Transverse colon (tissue), 4 donors: ENCODE results near the gene CELF4. TPM values are rescaled to one million over a fixed set of nuclear protein-coding genes. Genes with fewer than 3 reads are reported as not detected.
A peak's percentile ranks its signal among the peaks of the same experiment; 100 is the strongest.

ENCODE experiments used
- DNase-seq: peaks from one replicate; pipeline ENCODE4 v3.0.0-alpha.2; 2019
- H3K27ac ChIP-seq, 4 donors: fragments of 200-600 bp; sonication (generic); 2 replicates each; pipeline ENCODE4 v1.5.1; 2016 to 2018; ENCODE audit warnings: inconsistent platforms in 4 of 4
- H3K27me3 ChIP-seq: fragments of 200-600 bp; sonication (generic); 2 replicates; pipeline ENCODE4 v1.5.1; 2017; ENCODE audit warnings: inconsistent platforms
- H3K36me3 ChIP-seq, 4 donors: fragments of 200-600 bp; sonication (generic); 2 replicates each; pipeline ENCODE4 v1.5.1; 2017 to 2019; ENCODE audit warnings: inconsistent platforms in 4 of 4
- H3K4me1 ChIP-seq, 4 donors: fragments of 200-600 bp; sonication (generic); 2 replicates each; pipeline ENCODE4 v1.5.1; 2017 to 2020; ENCODE audit warnings: inconsistent platforms in 4 of 4
- H3K4me3 ChIP-seq, 4 donors: fragments of 200-600 bp; sonication (generic); 1 replicate in 1 of 4; 2 replicates in 3 of 4; pipeline versions ENCODE4 v1.5.1 to v1.6.1; 2017 to 2019; ENCODE audit warnings: inconsistent platforms in 4 of 4
- H3K9me3 ChIP-seq, 2 donors: fragments of 200-600 bp; sonication (generic); 2 replicates each; pipeline ENCODE4 v1.5.1; 2017 to 2019; ENCODE audit warnings: inconsistent platforms in 2 of 2
- EP300 ChIP-seq: sonication (generic); formaldehyde crosslinking; IDR thresholded peaks from one replicate; pipeline ENCODE4 v1.6.1; 2017; ENCODE audit warnings: antibody characterized with exemption, low read depth
- POLR2A ChIP-seq: fragments of 450-650 bp; IDR thresholded peaks from one replicate; pipeline ENCODE4 v1.6.1; 2016; ENCODE audit warnings: antibody characterized with exemption, mild to moderate bottlenecking, moderate library complexity
- POLR2AphosphoS5 ChIP-seq, 3 donors: sonication (generic); formaldehyde crosslinking; IDR thresholded peaks; one replicate each; pipeline ENCODE4 v1.6.1; 2016; ENCODE audit warnings: antibody characterized with exemption in 3 of 3
- WGBS, 2 donors: methylation state at CpG; one replicate each; pipeline ENCODE4 v1.1.5; 2018; ENCODE audit warnings: low coverage in 1 of 2; 5-methylcytosine and 5-hydroxymethylcytosine counted together
- in situ Hi-C, 4 donors: fragments of 200-750 bp; cut with MboI; loops; one replicate each; pipeline versions ENCODE4 v1.15.0 to v1.15.1; 2017; ENCODE audit warnings: low sequenced_read_pairs in 3 of 4, low pct_ligation_motif_present in 1 of 4, low pct_unique_long_range_greater_than_20kb in 1 of 4
- intact Hi-C: fragments of 100-400 bp; cut with DNase I; formaldehyde crosslinking; loops from one replicate; pipeline ENCODE4 v1.15.1; 2023; ENCODE audit warnings: low total_unique reads
- total RNA-seq, 4 donors: library from RNA; depleted of rRNA; stranded (reverse); fragments of >200 nt; gene quantifications; one replicate each; pipeline ENCODE4 v1.1.0, GENCODE V29; 2016
- TF ChIP-seq, protein P1 (sequence below), 5 experiments: fragments of 200-600 bp in 3 of 5; fragments of 450-650 bp in 2 of 5; sonication (generic) in 3 of 5; IDR thresholded peaks; 1 replicate in 2 of 5; 2 replicates in 3 of 5; pipeline ENCODE4 v1.5.1; 2016 to 2017; ENCODE audit warnings: antibody characterized with exemption in 5 of 5, inconsistent platforms in 3 of 5, mild to moderate bottlenecking in 2 of 5, moderate library complexity in 1 of 5

CELF4 gene
- total RNA-seq, 4 donors from 2014 or later, result 0.14 to 0.75 TPM; not detected in 2

DNA sequence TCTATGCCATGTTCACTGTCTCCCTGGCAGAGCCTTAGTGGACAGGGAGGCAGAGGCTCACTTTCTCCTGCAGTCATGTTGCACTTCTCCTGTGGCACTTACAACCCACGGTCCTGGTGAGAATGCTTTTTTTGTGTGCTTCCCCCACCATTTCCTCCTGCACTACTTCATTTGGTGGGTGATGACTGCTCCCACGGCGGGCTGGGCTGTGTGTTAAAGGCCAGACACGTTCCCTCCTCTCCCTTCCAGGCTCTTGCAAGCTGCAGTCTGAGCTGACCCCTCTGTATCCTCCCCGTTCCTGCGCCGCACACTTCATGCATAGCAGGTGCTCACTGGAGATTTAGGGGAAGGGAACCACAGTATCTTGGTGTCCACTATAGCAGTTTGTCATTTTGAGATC, 170.5 kb downstream of the CELF4 start:
- in situ Hi-C loops (loop anchor here in 1 of 4 donors (25.0 kb wide), 1 partner anchor 142 kb away; no protein-coding TSS in a partner anchor), intact Hi-C loops (no loop called here)
- DNase-seq, result no peak
- Histone ChIP-seq H3K9me3 (no peaks in the 10 kb centered on the region), H3K4me1 (peaks cover 0 to 5% (median 0%) of the 10 kb centered on the region in 4 donors), H3K27ac (no peak overlapping the region), H3K27me3 (peaks cover 19% of the 10 kb centered on the region), H3K4me3 (no peak overlapping the region), H3K36me3 (no peaks in the 10 kb centered on the region)
- TF ChIP-seq POLR2AphosphoS5 (IDR thresholded peaks at IDR 0.05) (no peak), POLR2A (no peak), EP300 (no peak)
- TF ChIP-seq, protein P1, sequence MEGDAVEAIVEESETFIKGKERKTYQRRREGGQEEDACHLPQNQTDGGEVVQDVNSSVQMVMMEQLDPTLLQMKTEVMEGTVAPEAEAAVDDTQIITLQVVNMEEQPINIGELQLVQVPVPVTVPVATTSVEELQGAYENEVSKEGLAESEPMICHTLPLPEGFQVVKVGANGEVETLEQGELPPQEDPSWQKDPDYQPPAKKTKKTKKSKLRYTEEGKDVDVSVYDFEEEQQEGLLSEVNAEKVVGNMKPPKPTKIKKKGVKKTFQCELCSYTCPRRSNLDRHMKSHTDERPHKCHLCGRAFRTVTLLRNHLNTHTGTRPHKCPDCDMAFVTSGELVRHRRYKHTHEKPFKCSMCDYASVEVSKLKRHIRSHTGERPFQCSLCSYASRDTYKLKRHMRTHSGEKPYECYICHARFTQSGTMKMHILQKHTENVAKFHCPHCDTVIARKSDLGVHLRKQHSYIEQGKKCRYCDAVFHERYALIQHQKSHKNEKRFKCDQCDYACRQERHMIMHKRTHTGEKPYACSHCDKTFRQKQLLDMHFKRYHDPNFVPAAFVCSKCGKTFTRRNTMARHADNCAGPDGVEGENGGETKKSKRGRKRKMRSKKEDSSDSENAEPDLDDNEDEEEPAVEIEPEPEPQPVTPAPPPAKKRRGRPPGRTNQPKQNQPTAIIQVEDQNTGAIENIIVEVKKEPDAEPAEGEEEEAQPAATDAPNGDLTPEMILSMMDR (IDR thresholded peaks at IDR 0.05), result no peak
- WGBS, 2 donors, result 50 to 83% methylated on average over 1 to 7 of the region's 7 CpGs

DNA sequence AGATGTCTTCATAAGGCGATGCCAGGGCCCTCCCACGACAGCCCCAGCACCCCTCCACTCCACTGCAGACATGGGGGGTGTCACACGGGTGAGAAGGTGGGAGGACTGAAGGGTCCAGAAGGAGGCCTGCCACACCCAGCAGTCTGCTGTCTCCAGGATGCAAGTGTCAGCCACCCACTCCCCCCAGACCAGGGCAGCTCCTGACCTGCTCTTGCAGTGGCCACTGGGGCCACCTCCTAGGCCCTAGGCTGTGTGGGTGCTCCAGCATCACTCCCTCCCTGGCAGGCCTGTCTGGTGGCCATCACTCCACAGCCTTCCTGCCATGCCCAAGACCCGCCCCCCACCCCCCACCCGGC, 171.0 kb downstream of the CELF4 start:
- H3K27me3 ChIP-seq, result peaks cover 19% of the 10 kb centered on the region
- DNase-seq, result no peak
- 68% methylated on average over 3 of the region's 5 CpGs; no CpG with 5 or more reads in 1 of the 2 donors for WGBS, 2 donors
- TF ChIP-seq POLR2AphosphoS5 (IDR thresholded peaks at IDR 0.05) (no peak), EP300 (no peak), POLR2A (no peak)
- TF ChIP-seq, protein P1 (IDR thresholded peaks at IDR 0.05), result no peak
- H3K9me3 ChIP-seq, result no peaks in the 10 kb centered on the region
- peaks cover 0 to 5% (median 0%) of the 10 kb centered on the region in 4 donors for H3K4me1 ChIP-seq
- H3K4me3 ChIP-seq, result no peak overlapping the region
- in situ Hi-C loops, result loop anchor here in 1 of 4 donors (25.0 kb wide), 1 partner anchor 143 kb away; no protein-coding TSS in a partner anchor
- H3K27ac ChIP-seq, result no peak overlapping the region
- intact Hi-C loops, result no loop called here
- no peaks in the 10 kb centered on the region for H3K36me3 ChIP-seq

DNA sequence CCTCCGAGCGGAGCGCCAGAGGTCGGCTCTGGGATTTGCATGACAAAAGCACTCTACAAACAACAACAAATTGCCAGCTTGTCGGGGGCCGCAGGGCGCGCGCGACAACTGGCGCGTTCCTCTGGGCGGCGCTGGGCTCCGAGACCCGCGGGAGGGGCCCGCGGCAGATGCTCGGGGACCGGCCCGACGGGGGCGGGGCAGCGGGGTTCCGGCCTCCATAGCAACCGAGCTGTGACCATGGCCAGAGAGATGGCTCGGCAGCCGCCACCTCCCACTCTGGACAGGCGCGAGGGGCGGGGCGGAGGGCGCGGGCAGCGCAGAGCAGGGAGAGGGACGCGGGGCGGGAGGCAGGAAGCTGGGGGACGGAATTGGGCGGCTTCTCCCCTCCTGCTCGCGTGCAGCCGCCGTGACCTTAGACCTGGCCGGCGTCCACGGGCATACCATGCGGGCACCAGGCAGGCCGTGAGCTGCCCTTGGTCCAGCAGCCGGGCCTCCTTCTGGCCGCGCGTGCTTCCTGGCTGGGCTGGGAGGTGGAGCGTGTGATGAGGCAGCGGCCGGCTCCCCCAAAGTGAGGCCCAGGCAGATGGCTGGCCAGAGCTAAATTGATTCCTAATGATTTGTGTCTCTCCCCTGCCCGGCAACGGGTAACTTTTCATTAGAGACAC, 171.5 kb downstream of the CELF4 start:
- no peaks in the 10 kb centered on the region for H3K36me3 ChIP-seq
- in situ Hi-C loops, result loop anchor here in 1 of 4 donors (25.0 kb wide), 1 partner anchor 143 kb away; no protein-coding TSS in a partner anchor
- 0 to 6% methylated on average over 11 to 57 of the region's 59 CpGs for WGBS, 2 donors
- peaks cover 0 to 5% (median 0%) of the 10 kb centered on the region in 4 donors for H3K4me1 ChIP-seq
- DNase-seq, result peak; percentile 32
- intact Hi-C loops, result no loop called here
- no peak overlapping the region for H3K27ac ChIP-seq
- no peaks in the 10 kb centered on the region for H3K9me3 ChIP-seq
- H3K4me3 ChIP-seq, result peak overlapping the region; percentile 4 to 35 (median 20)
- peaks cover 19% of the 10 kb centered on the region for H3K27me3 ChIP-seq
- TF ChIP-seq POLR2A, result no peak
- no peak for TF ChIP-seq POLR2AphosphoS5 (IDR thresholded peaks at IDR 0.05)
- TF ChIP-seq, protein P1 (IDR thresholded peaks at IDR 0.05), result no peak
- no peak for TF ChIP-seq EP300

DNA sequence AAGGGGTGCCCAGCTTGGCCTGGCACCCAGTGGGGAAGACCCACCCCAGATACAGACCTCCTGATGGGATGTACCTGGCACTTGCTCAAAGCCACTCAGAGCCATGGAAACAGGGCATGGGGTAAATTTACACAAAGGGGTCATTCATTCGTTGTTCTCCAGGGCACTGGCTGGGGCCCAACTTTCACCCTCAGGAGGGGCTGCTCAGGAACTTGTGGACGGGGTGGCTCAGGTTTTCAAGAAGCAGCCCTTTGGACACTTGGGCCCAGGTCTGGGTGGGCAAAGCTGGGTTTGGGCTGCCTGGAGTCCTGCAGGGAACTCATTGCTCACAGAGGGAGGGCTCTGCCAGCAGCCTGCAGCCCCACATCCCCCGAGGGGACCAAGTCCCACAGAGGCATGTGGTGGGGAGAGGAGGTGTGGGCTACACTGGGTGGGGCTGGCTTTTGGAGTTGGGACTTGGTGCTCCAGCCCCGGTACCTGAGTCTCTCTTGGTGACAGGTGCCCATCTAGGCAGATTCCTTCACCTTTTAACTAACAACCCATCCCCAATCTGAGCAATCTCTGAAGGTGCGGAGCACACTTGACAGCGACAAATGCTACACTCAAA, 172.3 kb downstream of the CELF4 start:
- Histone ChIP-seq H3K36me3 (no peaks in the 10 kb centered on the region), H3K4me3 (peak overlapping the region in 1 of 4 donors; percentile 35)
- intact Hi-C loops, result no loop called here

More for the DNA sequence above, 172.3 kb downstream of the CELF4 start:
- Histone ChIP-seq H3K4me1 (peaks cover 0 to 5% (median 0%) of the 10 kb centered on the region in 4 donors), H3K27ac (no peak overlapping the region), H3K9me3 (no peaks in the 10 kb centered on the region), H3K27me3 (peaks cover 19% of the 10 kb centered on the region)
- in situ Hi-C loops, result loop anchor here in 1 of 4 donors (25.0 kb wide), 1 partner anchor 144 kb away; no protein-coding TSS in a partner anchor
- TF ChIP-seq POLR2AphosphoS5 (IDR thresholded peaks at IDR 0.05), result no peak
- no peak for TF ChIP-seq POLR2A
- no peak for TF ChIP-seq EP300
- TF ChIP-seq, protein P1 (IDR thresholded peaks at IDR 0.05), result no peak
- 33% methylated on average over 6 of the region's 6 CpGs; no CpG with 5 or more reads in 1 of the 2 donors for WGBS, 2 donors
- no peak for DNase-seq
